Measurements from ENCODE around the gene PXYLP1.

The PXYLP1 gene

DNA sequence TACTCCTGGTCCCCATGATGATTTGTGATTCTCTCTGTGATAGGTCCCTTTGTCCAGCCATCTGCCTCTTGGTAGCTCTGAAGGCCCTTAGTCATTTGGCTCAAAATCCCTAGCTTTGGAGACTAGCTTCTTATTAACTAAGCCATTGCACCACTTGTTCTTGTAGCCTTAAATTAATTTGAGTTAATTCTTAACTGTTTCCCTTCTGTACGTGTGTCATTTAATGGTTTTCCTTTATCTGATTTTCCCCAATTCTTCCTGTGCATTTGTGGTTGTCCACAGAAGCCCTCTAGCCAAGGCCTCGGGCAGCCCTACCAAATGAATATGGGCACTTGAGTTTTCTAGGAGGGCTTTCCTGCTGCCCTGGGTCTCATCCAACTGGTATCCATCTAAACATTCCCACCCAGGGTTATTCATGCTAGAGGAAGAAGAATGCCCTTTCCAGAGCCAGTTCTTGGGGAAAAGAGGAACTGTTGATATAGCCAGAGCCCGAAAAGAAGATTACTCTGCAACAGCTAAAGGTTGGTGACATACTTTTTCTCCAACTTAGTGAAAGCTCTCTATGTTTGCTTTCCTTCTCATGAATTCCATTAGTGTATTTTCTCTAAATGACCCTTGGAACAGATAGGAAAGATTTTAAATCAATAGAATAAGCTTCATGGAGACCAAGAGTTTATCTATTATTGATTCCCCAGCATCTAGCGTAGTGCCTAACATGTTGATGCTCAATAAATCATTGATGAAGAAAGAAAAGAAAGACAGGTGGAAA lies 92.5 kb downstream of the PXYLP1 start:
- no peak overlapping the region for H3K27ac ChIP-seq (ENCODE audit: low read length)
- H3K27me3 ChIP-seq (ENCODE audit: control insufficient read depth, insufficient read depth, low read length) = no peaks in the 10 kb centered on the region
- peaks cover 5% of the 10 kb centered on the region for H3K4me1 ChIP-seq (ENCODE audit: control insufficient read depth, low read depth, low read length)
- no peak overlapping the region for H3K4me3 ChIP-seq (ENCODE audit: low read length)
- no peaks in the 10 kb centered on the region for H3K36me3 ChIP-seq (ENCODE audit: control insufficient read depth, low read depth, low read length)
- no peaks in the 10 kb centered on the region for H3K9me3 ChIP-seq (ENCODE audit: control insufficient read depth, low read depth, low read length)
- no peak overlapping the region for H3K9ac ChIP-seq (ENCODE audit: low read length)

DNA sequence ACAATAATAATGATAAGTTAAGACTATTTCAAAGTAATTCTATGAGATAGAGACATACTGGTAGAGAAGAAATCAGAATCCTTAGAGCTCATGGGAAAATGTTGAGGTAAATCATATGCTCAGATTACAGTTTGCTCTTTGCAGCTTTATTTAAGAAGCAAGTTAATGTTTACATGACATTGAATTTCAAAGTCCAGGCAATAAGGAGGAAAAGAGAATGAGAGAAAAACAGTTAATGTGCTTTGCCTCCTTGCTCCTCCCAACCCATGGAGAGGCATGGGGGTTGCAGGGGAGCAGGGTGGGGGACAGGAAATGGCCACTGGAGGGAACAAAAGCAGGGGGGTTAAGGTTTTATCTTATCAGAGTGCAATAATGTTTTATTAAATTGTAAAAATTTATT lies 94.5 kb downstream of the PXYLP1 start:
- H3K9me3 ChIP-seq (ENCODE audit: control insufficient read depth, low read depth, low read length) = no peaks in the 10 kb centered on the region
- no peaks in the 10 kb centered on the region for H3K27me3 ChIP-seq (ENCODE audit: control insufficient read depth, insufficient read depth, low read length)
- no peak overlapping the region for H3K27ac ChIP-seq (ENCODE audit: low read length)
- no peak overlapping the region for H3K4me3 ChIP-seq (ENCODE audit: low read length)
- H3K9ac ChIP-seq (ENCODE audit: low read length) = no peak overlapping the region
- H3K4me1 ChIP-seq (ENCODE audit: control insufficient read depth, low read depth, low read length) = peaks cover 5% of the 10 kb centered on the region
- H3K36me3 ChIP-seq (ENCODE audit: control insufficient read depth, low read depth, low read length) = no peaks in the 10 kb centered on the region

DNA sequence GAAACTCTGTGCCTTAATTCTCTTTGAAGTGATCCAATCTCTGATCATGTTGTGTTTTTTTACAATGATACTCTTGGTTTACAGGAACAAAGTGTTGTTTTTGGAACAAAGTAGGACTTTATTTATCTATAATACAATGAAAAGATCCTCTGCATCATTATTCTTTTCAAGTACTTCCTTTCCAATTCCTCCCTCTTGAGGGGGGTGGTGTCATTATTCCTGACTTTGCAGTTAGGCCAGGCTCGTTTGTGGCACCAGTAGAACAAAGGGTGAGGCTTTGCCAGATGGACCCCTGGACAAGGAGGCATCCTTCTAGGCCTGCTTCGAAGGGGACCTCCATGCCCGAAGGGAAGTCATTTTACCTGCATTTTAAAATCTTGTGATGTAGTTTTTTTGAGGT lies 95.0 kb downstream of the PXYLP1 start:
- H3K4me3 ChIP-seq (ENCODE audit: low read length) = no peak overlapping the region
- H3K27ac ChIP-seq (ENCODE audit: low read length) = no peak overlapping the region
- no peaks in the 10 kb centered on the region for H3K9me3 ChIP-seq (ENCODE audit: control insufficient read depth, low read depth, low read length)
- H3K9ac ChIP-seq (ENCODE audit: low read length) = no peak overlapping the region
- H3K36me3 ChIP-seq (ENCODE audit: control insufficient read depth, low read depth, low read length) = no peaks in the 10 kb centered on the region
- peaks cover 5% of the 10 kb centered on the region for H3K4me1 ChIP-seq (ENCODE audit: control insufficient read depth, low read depth, low read length)
- H3K27me3 ChIP-seq (ENCODE audit: control insufficient read depth, insufficient read depth, low read length) = no peaks in the 10 kb centered on the region

DNA sequence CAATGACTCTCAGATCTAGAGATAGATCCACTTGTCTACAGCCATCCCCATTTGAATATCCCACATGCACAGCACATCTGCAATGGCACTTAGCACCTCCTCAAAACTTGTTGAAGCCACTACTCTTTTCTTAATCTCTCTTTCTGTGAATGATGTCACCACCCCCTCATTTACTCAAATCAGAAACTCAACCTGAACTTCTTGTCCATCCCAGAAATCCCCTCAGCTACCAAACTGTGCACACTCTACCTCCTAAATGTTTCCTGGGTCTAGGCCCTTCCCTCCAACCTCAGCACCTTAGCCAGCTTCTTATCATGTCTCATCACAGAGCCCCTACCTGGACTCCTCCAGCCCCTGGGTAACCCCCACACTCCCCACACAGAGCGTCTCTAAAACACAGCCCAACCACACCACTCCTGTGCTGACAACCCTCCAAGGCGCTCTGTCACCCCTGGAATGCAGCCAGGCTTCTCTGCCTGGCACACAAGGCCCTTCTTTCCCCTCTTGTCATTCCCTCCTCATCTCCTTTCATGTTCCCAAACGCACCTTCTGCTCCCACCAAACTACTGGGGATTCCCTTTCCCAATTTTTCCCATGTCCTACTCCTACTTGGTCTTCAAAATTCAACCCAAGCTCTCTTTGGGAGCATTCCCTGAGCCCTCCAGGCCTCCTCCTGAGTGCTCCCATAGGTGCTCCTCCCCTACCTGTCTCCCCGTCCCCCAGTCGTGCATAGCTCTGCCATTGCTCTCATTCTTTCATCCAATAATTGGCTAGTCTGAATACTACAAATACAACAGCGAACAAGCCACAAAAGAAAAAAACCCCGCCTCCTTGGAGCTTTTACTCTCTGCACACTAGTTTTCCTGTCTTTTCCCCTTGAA lies 96.9 kb downstream of the PXYLP1 start:
- Histone ChIP-seq H3K4me1 (ENCODE audit: control insufficient read depth, low read depth, low read length) (peaks cover 5% of the 10 kb centered on the region), H3K9me3 (ENCODE audit: control insufficient read depth, low read depth, low read length) (no peaks in the 10 kb centered on the region), H3K36me3 (ENCODE audit: control insufficient read depth, low read depth, low read length) (no peaks in the 10 kb centered on the region), H3K9ac (ENCODE audit: low read length) (no peak overlapping the region), H3K27ac (ENCODE audit: low read length) (no peak overlapping the region), H3K27me3 (ENCODE audit: control insufficient read depth, insufficient read depth, low read length) (no peaks in the 10 kb centered on the region), H3K4me3 (ENCODE audit: low read length) (no peak overlapping the region)

DNA sequence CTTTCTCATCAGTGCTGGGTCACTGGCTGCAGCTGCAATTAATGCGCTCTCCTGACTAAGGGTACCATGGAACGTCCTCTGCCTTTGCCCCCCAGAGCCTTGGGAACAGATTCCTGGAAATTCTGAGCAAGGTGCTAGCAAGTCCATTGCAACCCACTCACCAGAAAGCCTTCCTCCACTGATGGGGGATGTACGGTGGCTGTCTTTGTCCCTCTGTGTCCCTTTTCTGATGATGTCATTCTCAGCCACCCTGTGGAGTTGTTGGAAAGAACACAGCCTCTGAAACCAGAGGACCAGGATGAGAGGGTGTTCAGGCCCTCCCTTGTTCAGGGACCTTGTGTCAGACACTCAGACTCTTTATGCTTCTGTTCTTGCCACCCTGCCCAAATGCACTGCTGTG lies 98.6 kb downstream of the PXYLP1 start:
- Histone ChIP-seq H3K9me3 (ENCODE audit: control insufficient read depth, low read depth, low read length) (no peaks in the 10 kb centered on the region), H3K9ac (ENCODE audit: low read length) (no peak overlapping the region), H3K4me1 (ENCODE audit: control insufficient read depth, low read depth, low read length) (peaks cover 13% of the 10 kb centered on the region), H3K36me3 (ENCODE audit: control insufficient read depth, low read depth, low read length) (no peaks in the 10 kb centered on the region), H3K27ac (ENCODE audit: low read length) (no peak overlapping the region), H3K27me3 (ENCODE audit: control insufficient read depth, insufficient read depth, low read length) (no peaks in the 10 kb centered on the region), H3K4me3 (ENCODE audit: low read length) (no peak overlapping the region)

DNA sequence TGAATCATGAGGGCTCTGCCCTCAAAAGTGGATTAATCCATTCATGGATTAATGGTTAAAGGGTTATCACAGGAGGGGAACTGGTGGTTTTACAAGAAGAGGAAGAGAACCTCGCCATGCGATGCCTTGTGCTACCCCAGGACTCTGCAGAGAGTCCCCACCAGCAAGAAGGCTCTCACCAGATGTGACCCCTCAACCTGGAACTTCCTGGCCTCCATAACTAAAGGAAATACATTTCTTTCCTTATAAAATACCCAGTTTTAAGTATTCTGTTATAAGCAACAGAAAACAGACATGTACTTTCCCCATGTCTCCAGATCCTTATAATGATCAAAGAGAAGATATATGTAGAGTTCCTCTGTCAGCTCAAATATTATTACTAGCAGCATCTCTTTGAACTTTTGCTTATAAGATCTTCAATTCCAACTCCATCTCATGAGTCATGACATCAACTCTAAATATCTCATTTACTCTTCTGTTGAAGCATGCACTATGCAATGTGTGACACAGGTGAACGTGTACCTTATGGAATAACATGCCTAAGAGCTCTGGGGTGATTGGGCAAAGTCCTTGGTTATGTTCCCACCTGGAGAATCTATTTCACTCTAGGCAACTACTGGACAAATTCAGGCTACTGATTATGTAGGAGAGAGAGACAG lies 99.2 kb downstream of the PXYLP1 start:
- Histone ChIP-seq H3K36me3 (ENCODE audit: control insufficient read depth, low read depth, low read length) (no peaks in the 10 kb centered on the region), H3K9ac (ENCODE audit: low read length) (no peak overlapping the region), H3K27ac (ENCODE audit: low read length) (no peak overlapping the region), H3K9me3 (ENCODE audit: control insufficient read depth, low read depth, low read length) (no peaks in the 10 kb centered on the region), H3K4me1 (ENCODE audit: control insufficient read depth, low read depth, low read length) (peaks cover 13% of the 10 kb centered on the region), H3K27me3 (ENCODE audit: control insufficient read depth, insufficient read depth, low read length) (no peaks in the 10 kb centered on the region), H3K4me3 (ENCODE audit: low read length) (no peak overlapping the region)

DNA sequence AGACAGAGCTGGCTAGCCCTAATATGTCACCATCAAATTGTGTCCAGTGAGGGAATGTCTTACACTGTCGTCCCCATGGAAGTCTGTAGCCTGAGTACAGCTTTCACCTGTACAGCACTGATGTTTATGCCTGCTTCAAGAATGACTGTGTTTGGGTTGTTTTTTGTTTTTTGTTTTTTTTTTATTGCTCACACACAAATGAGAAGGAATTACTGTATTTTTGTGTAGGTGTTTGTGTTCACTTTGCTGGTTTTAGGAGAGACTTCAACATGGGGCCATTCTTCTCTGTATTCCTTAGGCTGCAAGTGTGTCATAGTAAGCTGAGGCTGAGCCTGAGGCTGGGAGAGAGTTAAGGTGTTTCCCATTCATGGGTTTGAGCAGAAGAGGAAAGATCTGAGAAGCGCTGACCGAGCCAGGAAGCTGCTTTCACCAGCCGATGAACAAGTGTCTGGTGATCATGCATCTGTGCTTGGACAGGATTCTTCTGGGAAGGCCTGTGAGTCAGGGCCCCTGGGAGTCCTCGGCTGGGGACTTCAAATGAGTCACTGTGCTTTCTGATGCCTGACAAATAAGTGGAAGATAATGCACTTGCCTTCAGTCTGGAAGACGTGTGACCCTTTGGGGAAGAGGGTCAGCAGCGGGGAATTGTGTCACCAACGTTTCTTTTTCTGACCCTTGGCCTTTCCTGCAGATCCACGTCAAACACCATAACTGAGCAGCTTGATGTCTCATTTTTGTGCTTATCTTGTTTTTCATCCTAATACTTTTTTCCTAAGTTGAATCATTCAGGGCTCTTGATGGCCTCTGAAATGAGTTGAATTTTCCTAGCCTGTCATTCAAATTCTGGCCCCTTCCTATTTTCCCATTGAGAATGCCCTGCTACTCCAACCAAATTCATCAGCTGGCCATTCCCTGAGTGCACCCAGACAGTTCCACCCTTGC lies 100.0 kb downstream of the PXYLP1 start:
- peaks cover 10% of the 10 kb centered on the region for H3K4me1 ChIP-seq (ENCODE audit: control insufficient read depth, low read depth, low read length)
- H3K36me3 ChIP-seq (ENCODE audit: control insufficient read depth, low read depth, low read length) = no peaks in the 10 kb centered on the region
- H3K27me3 ChIP-seq (ENCODE audit: control insufficient read depth, insufficient read depth, low read length) = no peaks in the 10 kb centered on the region
- no peaks in the 10 kb centered on the region for H3K9me3 ChIP-seq (ENCODE audit: control insufficient read depth, low read depth, low read length)
- H3K4me3 ChIP-seq (ENCODE audit: low read length) = no peak overlapping the region
- H3K9ac ChIP-seq (ENCODE audit: low read length) = no peak overlapping the region
- no peak overlapping the region for H3K27ac ChIP-seq (ENCODE audit: low read length)

DNA sequence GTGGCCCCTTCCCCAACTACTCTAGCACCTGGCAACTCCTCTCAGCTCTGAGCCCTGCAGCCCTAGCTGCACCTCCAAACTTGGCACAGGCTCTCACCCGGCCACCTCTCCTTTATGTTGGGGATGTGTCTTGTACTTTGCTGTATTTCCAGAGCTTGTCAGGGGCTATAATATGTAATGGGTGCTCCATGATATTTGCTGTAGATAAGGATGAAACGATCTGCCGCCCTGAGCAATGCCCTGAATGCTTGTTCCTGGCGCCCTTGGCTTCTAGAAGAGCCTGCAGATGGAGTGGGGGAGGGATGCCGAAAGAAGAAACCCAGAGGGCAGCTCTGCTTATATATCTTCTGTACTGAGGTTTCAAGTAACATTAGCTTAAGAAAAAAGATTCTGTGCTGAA lies 100.8 kb downstream of the PXYLP1 start:
- no peaks in the 10 kb centered on the region for H3K9me3 ChIP-seq (ENCODE audit: control insufficient read depth, low read depth, low read length)
- H3K27me3 ChIP-seq (ENCODE audit: control insufficient read depth, insufficient read depth, low read length) = no peaks in the 10 kb centered on the region
- no peak overlapping the region for H3K4me3 ChIP-seq (ENCODE audit: low read length)
- H3K36me3 ChIP-seq (ENCODE audit: control insufficient read depth, low read depth, low read length) = no peaks in the 10 kb centered on the region
- H3K9ac ChIP-seq (ENCODE audit: low read length) = no peak overlapping the region
- peaks cover 8% of the 10 kb centered on the region for H3K4me1 ChIP-seq (ENCODE audit: control insufficient read depth, low read depth, low read length)
- H3K27ac ChIP-seq (ENCODE audit: low read length) = no peak overlapping the region

DNA sequence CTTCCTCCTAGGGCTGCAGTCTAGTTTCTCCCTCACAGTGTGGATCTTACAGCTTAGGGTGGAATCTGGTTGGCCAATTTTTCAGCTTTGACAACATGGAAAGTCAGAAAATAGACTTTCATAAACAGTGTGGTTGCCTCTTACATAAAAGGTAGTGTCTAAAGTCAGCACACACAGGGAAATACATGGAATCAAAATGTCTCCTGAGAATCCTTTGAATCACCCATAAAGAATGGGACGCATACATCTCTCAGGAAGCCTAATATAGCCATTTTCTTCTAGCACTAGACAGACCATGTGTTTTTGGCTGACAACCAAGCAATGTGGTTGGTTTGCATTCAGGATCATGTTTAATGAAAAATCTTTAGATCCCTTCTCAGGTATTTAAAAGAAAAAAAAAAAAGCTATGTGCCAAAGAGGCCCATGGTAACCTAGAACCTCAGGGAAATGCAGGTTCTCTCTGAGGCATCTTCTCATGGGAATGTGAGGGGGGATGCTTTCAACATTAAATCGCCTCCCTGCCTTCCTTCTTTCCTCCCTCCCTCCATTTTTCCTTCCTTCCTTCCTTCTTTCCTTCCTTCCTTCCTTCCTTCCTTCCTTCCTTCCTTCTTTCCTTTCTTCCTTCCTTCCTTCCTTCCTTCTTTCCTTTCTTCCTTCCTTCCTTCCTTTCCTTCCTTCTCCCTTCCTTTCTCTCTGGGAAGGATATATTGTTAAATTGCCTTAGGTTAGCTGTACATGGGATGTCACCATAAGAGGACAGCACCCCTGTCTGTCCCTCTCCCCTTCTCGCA lies 102.4 kb downstream of the PXYLP1 start:
- H3K36me3 ChIP-seq (ENCODE audit: control insufficient read depth, low read depth, low read length) = no peaks in the 10 kb centered on the region
- no peak overlapping the region for H3K4me3 ChIP-seq (ENCODE audit: low read length)
- H3K9me3 ChIP-seq (ENCODE audit: control insufficient read depth, low read depth, low read length) = no peaks in the 10 kb centered on the region
- H3K9ac ChIP-seq (ENCODE audit: low read length) = no peak overlapping the region
- peaks cover 8% of the 10 kb centered on the region for H3K4me1 ChIP-seq (ENCODE audit: control insufficient read depth, low read depth, low read length)
- no peak overlapping the region for H3K27ac ChIP-seq (ENCODE audit: low read length)
- no peaks in the 10 kb centered on the region for H3K27me3 ChIP-seq (ENCODE audit: control insufficient read depth, insufficient read depth, low read length)

DNA sequence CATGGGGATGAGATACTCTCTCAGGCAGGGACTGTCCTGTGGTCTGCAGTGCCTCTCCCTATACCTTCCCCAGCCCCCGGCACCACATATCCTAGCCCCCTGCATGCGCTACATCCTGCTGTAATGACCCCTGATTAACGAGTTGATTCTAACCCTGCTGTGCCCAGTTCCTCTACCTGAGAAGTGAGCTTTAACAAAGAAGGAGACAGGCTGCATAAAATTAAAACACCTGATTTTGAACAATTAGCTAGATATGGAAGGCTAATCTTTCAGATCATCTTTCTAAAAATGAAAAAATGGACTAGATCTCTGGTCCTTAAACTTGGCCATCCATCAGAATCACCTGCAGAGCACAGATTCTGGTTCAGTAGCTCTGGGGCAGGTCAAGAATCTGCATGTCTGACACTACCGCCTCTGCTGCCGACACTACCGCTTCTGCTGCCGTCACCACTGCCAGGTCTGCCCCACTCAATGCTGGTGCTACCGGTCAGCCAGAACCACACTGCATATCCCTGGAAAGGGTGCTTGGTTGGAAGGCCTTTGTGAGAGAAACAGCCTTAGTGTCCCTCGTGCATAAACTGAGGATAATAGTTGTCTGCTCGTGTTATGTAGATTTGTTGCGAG lies 103.1 kb downstream of the PXYLP1 start:
- Histone ChIP-seq H3K36me3 (ENCODE audit: control insufficient read depth, low read depth, low read length) (no peaks in the 10 kb centered on the region), H3K27me3 (ENCODE audit: control insufficient read depth, insufficient read depth, low read length) (no peaks in the 10 kb centered on the region), H3K4me1 (ENCODE audit: control insufficient read depth, low read depth, low read length) (peaks cover 8% of the 10 kb centered on the region), H3K4me3 (ENCODE audit: low read length) (no peak overlapping the region), H3K9me3 (ENCODE audit: control insufficient read depth, low read depth, low read length) (no peaks in the 10 kb centered on the region), H3K9ac (ENCODE audit: low read length) (no peak overlapping the region), H3K27ac (ENCODE audit: low read length) (no peak overlapping the region)

Data from iPS-18a (cell line).